ENCODE measurements around the gene HIBCH. TPM values are rescaled to one million over a fixed set of nuclear protein-coding genes. Genes with fewer than 3 reads are reported as not detected.

HIBCH gene
- total RNA-seq (10 to 100 TPM; 17.8 to 39.0 (median 28.4) TPM), polyA plus RNA-seq (10 to 100 TPM; 17.3 to 22.3 (median 20.0) TPM)
- long read RNA-seq, donor 1, transcript HIBCH-201 (14 exons, 1,939 nt): major isoform, 26 of 34 reads
- long read RNA-seq, donor 1, partial matches to known transcripts: 0 of 34 reads
- long read RNA-seq, donor 1, other reads (novel, unspliced or antisense): 7 of 34 reads
- long read RNA-seq, donor 2, transcript HIBCH-201 (14 exons, 1,939 nt): major isoform, 28 of 40 reads
- long read RNA-seq, donor 2, partial matches to known transcripts: 1 of 40 reads
- long read RNA-seq, donor 2, other reads (novel, unspliced or antisense): 11 of 40 reads

GRCh38 chr2:190319555-190320498, at the start of gene HIBCH:
HIBCH (minus strand) TSS chr2:190319826; CDS start chr2:190319750, 76 bp downstream.
- 1% methylated on average over 45 to 50 of the region's 50 CpGs for WGBS, 3 donors
- peak; percentile 97 to 99 (median 98) for ATAC-seq
- Histone ChIP-seq H3K27me3 (ENCODE audit: insufficient read depth in 3 of 3, low read length in 2 of 3) (no peaks in the 10 kb centered on the region), H3K4me1 (peaks cover 23% of the 10 kb centered on the region), H3K36me3 (ENCODE audit: insufficient read depth in 1 of 2, low read depth in 1 of 2) (peaks cover 0 to 7% of the 10 kb centered on the region in 2 donors), H3K27ac (peak within 1 kb of the TSS; percentile 90), H3K9me3 (no peaks in the 10 kb centered on the region), H3K4me3 (peak within 1 kb of the TSS; percentile 84)
- peak; percentile 99 for DNase-seq
- TF ChIP-seq CTCF (IDR thresholded peaks at IDR 0.05): peak; percentile 71
- intact Hi-C loops (cut with DNase I): no loop called here

- no peak for TF ChIP-seq CTCF (IDR thresholded peaks at IDR 0.05)
- intact Hi-C loops (cut with DNase I): no loop called here
- H3K27me3 ChIP-seq (ENCODE audit: insufficient read depth in 3 of 3, low read length in 2 of 3): no peaks in the 10 kb centered on the region
- no peak for DNase-seq
- no peaks in the 10 kb centered on the region for H3K4me1 ChIP-seq
- ATAC-seq: no peak
- peaks cover 0 to 76% of the 10 kb centered on the region in 2 donors for H3K36me3 ChIP-seq (ENCODE audit: insufficient read depth in 1 of 2, low read depth in 1 of 2)
- no peak overlapping the region for H3K4me3 ChIP-seq
- H3K9me3 ChIP-seq: no peaks in the 10 kb centered on the region
- WGBS, 3 donors: 89 to 98% (median 92%) methylated on average over 4 of the region's 4 CpGs
- no peak overlapping the region for H3K27ac ChIP-seq
Observed at GRCh38 chr2:190367091-190367490, 47.5 kb upstream of the HIBCH start.

GRCh38 chr2:190366248-190366753, 46.7 kb upstream of the HIBCH start:
- WGBS, 3 donors: 85 to 93% (median 90%) methylated on average over 11 of the region's 11 CpGs
- H3K27ac ChIP-seq: no peak overlapping the region
- intact Hi-C loops (cut with DNase I): no loop called here
- DNase-seq (no peak), ATAC-seq (no peak)
- no peaks in the 10 kb centered on the region for H3K27me3 ChIP-seq (ENCODE audit: insufficient read depth in 3 of 3, low read length in 2 of 3)
- no peaks in the 10 kb centered on the region for H3K4me1 ChIP-seq
- H3K9me3 ChIP-seq: no peaks in the 10 kb centered on the region
- no peak overlapping the region for H3K4me3 ChIP-seq
- H3K36me3 ChIP-seq (ENCODE audit: insufficient read depth in 1 of 2, low read depth in 1 of 2): peaks cover 0 to 79% of the 10 kb centered on the region in 2 donors
- no peak for TF ChIP-seq CTCF (IDR thresholded peaks at IDR 0.05)

GRCh38 chr2:190365499-190366204, 46.0 kb upstream of the HIBCH start:
- no peak for TF ChIP-seq CTCF (IDR thresholded peaks at IDR 0.05)
- Histone ChIP-seq H3K27me3 (ENCODE audit: insufficient read depth in 3 of 3, low read length in 2 of 3) (no peaks in the 10 kb centered on the region), H3K27ac (no peak overlapping the region), H3K4me3 (no peak overlapping the region), H3K9me3 (no peaks in the 10 kb centered on the region), H3K36me3 (ENCODE audit: insufficient read depth in 1 of 2, low read depth in 1 of 2) (peaks cover 0 to 73% of the 10 kb centered on the region in 2 donors), H3K4me1 (no peaks in the 10 kb centered on the region)
- DNase-seq (no peak), ATAC-seq (no peak)
- 87 to 98% (median 97%) methylated on average over 19 of the region's 19 CpGs for WGBS, 3 donors
- intact Hi-C loops (cut with DNase I): no loop called here
